Mesenteric fat pad (tissue), 1 donor: ENCODE measurements around the gene OSBPL5. TPM values are rescaled to one million over a fixed set of nuclear protein-coding genes. Genes with fewer than 3 reads are reported as not detected.

ENCODE experiments used
- DNase-seq: peaks from one replicate; pipeline ENCODE4 v3.0.0-alpha.2; 2020; ENCODE audit warnings: low spot score
- total RNA-seq: library from RNA; stranded (reverse); fragmentation: NEBNext Ultra II Directional; extraction: Animal tissue kit (Norgen Biotek cat#: 25700); gene quantifications from one replicate; pipeline ENCODE4 v1.2.1, GENCODE V29; 2021
- donor health status: DM: yes; HTN: yes; CAD: no.

Gene OSBPL5
- total RNA-seq, 1 donor from 2014 or later, result 41.4 TPM

- DNase-seq, result no peak
Measured at GRCh38 chr11:3041699-3042441, 123.2 kb downstream of the OSBPL5 start.

GRCh38 chr11:3040881-3041280 lies 124.2 kb downstream of the OSBPL5 start:
- DNase-seq, result no peak

GRCh38 chr11:3037945-3038271 lies 127.2 kb downstream of the OSBPL5 start:
- no peak for DNase-seq

Other genes with a start within 250 kb of the OSBPL5 start
- 6.8 TPM for gene PHLDA2, start 235.9 kb downstream of the OSBPL5 start, total RNA-seq
- gene NAP1L4, start 173.0 kb downstream of the OSBPL5 start, total RNA-seq, result 96.1 TPM
- gene CARS1, start 107.9 kb downstream of the OSBPL5 start, total RNA-seq, result 69.4 TPM
- not detected for gene MRGPRG, start 53.5 kb upstream of the OSBPL5 start, total RNA-seq
- gene MRGPRE, start 67.1 kb upstream of the OSBPL5 start, total RNA-seq, result not detected
- 20.0 TPM for gene ZNF195, start 213.8 kb upstream of the OSBPL5 start, total RNA-seq